HG02642 (cell line): ENCODE data around the gene NPIPB8.
"Not testable (repeated sequence)": the region's sequence is repeated elsewhere in the genome, so short reads cannot be mapped to it uniquely, and the experiment has no call there.

Experiments used
- ATAC-seq: cut with Tn5 transposase; IDR thresholded peaks from one replicate; pipeline ENCODE4 v1.9.1; 2021; ENCODE audit warnings: mild to moderate bottlenecking; ENCODE audit not compliant: unreplicated experiment, poor library complexity

Gene NPIPB8

DNA sequence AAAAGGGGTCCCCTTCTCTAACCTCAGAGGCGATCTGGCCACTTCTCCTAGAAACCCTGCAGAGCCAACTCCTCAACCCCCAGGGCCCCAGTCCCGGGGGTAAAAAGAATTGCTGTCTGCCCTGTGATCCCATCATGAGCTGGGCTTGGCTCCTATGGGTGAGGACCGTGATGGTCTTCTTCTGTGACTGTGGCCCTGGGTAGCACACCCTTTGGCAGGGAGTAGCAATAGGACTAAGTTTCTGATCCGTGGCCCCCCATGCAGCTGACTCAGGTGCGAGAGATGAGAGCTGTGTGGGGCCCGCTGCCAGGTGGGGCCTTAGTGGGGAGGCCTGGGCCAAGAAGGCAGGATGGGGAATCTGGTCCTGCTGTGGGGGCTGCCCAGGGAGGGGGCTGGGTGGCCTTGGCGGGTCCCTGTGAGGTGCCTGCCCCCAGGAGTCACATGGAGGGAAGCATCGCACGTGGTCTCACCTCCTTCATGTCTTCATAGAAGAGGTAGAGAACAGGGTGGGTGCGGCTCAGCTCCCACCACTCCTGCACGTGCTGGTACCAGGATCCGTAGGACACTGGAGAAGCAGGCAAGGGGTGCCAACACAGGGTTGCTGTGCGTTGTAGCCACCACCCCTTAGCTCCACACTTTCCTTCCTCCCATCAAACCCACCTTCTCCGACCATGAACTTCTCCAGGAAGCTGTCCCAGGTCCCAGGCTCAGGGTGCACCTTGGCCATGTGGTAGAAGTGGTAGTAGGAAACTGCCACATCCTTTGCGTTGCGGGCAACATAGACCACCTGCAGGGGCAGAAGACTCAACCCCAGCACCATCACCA is 31.4 kb upstream of the NPIPB8 start:
- ATAC-seq: no peak

DNA sequence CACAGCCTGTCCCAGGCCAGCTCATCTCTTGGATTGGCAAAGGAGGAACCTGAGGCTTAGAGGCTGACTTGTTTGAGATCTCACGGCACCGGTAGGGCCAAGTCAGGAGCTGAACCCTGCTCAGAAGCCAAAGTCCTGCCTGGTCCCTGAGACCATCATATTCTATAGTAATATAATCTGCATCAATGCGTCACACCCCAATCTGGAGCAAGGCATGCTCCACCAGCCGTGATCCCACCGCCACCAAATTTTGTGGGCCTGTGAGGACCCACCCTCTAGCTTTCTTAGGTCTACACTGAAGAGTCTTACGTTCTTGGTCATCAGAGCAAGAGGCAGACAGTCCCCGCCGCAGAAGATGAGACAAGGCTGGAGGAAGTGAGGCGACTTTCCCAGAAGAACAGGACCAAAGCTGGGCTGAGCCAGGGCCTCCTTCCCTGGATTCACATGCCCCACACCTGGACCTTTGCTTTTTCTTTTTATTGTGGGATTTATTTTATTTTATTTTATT is 30.7 kb upstream of the NPIPB8 start:
- no peak for ATAC-seq

DNA sequence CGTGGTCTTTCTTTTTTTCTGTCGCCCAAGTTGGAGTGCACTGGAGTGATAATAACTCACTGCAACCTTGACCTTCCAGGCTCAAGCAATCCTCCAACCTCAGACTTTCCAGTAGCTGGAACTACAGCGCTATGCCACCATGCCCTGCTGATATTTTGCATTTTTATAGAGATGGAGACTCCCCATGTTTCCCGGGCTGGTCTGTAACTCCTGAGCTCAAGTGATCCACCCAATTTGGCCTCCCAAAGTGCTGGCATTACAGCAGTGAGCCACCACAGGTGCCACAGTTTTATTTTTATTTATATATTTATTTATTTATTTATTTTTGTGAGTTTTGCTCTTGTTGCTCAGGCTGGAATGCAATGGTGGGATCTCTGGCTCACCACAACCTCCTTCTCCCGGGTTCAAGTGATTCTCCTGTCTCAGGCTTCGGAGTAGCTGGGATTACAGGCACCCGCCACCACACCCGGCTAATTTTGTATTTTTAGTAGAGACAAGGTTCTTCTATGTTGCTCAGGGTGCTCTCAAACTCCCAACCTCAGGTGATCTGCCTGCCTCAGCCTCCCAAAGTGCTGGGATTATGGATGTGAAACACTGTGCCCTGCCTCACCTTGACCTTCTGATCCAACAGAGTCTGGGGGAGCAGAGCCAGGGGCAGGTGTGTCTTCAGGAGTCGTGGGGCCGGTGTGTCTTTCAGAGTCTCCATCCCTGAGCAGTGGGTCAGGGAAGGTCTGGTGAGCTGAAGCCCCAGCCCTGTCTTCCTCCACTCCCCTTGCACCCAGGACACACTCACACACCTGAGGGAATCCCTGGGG is 30.0 kb upstream of the NPIPB8 start:
- ATAC-seq: not testable (repeated sequence)

DNA sequence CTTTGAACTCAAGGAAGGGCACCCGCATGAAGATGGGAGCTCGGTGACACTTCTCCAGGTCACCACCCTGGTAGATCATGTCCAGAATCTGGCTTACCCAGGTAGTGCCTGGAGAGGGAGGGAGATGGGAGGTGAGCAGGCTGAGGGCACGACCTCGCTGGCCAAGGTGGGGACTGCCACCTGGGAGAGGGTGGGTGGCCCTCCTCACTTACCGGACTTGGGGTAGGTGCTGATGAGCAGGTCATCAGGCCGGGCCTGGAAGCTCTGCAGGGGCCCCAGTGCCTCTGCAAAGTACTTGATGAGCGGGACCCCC is 29.4 kb upstream of the NPIPB8 start:
- not testable (repeated sequence) for ATAC-seq

DNA sequence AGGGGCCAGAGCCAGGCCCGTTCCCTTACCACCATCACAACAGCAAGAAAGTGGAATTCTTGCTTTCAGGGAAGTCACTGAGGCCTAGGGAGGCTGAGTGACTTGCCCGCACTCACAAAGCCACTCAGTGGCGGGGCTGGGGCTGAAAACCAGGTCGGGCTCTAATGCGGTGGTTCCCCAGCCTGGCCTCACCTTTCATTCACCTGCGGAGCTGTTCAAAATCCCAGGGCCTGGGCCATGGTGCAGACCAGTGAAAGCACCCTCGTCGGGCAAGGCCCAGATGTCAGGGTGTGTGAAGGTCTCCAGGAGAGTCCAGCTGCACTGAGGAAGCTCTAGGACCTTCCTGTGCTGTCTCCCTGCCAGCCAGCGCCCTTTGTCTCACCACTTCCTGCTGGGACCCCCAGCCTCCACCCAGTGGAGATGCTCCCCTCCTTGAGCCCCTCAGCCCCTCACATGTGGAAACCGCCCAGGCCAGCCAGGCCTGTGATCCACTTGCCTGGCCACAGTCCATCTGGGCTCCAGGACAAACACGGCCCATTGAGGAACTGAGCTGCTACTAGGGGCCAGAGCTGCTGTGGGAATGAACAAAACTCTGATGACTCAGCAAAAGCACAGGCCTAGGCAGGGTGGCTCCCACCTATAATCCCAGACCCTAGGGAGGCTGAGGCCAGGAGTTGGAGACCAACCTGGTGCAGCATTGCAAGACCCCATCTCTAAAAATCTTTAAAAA is 28.8 kb upstream of the NPIPB8 start:
- not testable (repeated sequence) for ATAC-seq

DNA sequence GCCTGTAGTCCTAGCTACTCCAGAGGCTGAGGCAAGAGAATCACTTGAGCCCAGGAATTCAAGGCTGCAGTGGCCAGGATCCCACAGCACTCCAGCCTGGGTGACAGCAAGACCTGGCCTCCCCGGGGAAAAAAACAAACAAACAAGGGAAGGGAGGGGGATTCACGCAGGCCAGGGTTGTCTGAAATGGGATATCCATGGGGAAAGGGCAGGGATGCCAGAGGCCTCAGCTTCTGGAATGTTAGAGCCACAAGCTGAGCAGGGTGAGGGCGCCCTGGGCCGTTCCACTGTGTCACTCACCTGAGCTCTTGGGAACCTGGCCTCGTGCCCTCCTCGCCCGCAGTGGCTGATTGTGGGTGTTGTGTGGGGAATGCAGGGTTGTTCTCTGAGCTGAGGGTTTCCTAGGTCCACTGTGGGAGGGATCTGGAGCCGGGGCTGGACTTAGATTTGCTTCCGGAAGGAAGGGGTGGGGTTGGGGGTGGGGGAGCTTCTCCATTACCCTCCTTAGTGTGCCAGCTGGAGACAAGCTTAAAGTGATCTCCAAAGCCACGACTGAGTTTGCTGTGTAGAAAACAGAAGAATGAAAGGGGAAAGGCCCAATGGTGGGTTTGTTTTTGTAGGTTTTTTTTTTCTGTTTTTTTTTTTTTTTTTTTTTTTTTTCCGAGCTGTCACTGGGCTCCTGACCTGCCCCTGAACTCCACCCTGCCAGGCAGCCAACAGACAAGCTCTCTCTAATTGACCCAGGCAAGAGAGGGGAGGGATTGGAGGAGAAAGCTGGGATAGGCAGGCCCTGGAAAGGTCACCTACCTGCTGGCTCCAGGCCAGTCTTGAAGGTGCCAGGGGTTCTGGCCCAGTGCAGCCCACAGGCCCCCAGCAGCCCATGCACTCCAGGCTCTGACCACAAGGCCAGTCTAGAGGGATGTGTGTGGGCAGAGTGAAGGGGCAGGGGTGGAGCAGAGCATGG is 28.0 kb upstream of the NPIPB8 start, which contains the start of gene SULT1A1:
Gene SULT1A1, minus strand, starts transcription at position 414 of the 964 bp plus-strand sequence. CDS start 1,189 bp downstream, outside the sequence.
- no peak for ATAC-seq

DNA sequence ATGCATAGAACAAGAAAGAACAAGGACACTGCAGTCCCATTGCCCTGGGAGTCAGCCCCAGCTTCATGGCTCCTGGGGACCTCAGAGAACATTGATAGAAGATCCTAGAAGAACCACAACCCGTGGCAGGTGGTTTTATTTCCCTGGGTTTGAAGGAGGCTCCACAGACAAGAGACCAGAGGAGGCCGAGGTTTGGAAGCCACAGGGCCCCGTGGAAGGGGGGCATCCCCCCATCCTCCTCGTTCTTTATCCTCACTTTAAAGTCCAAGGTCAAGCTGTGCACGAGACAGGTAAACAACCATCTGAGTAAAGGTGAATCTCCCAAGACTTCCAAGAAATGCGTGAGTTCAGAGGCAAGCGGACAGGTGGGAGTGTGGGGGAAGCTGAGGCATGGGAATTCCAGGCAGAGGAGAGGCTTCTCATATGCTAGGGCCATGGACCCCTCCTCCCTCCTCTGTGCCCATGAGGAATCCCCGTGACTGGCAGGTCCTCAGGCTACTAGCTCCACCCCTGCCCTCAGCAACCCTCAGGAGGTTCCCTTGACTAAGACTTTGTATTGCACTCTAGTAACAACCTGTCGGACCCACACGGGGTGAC is 27.2 kb upstream of the NPIPB8 start:
- no peak for ATAC-seq

DNA sequence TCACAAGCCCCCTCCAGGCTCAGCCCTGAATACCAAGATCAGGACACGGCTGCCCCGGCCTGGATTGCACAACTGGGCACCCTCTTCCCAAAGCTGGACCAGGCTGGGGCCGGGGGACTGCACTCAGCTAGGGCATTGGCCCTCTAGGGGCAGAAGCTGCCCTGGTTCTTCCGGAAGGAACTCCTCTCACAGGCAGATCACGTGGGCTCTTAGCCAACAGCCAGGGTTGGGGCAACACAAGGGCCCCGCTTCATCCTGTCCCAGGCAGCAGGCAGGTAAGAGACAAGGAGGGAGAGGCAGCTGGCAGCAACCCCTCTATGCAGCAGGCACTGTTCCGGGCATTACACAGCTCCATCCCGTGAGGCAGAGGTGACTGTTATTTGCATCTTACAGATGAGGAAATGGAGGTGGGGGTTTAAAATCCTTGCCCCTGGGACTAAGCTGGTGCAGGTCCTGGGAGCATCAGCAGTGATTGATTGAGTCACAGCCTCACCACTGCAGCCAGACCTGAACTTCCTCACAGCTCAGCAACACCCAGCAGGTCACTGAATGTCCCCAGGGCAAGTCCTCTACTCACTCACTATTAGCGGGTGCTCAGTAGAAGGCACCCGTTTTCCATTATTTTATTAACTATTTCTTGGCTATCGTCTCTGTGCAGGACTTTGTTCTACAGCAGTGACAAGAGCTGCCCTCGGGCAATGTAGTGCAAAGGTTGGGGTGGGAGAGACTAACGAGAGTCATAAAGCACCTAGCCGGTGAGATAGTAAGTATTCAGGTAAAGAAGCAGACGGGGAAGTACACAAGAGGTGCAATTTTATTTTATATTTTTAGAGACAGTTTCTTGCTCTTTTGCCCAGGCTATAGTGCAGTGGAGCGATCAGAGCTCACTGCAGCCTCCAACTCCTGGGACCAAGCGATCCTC is 25.2 kb upstream of the NPIPB8 start:
- ATAC-seq: peak; percentile 52

DNA sequence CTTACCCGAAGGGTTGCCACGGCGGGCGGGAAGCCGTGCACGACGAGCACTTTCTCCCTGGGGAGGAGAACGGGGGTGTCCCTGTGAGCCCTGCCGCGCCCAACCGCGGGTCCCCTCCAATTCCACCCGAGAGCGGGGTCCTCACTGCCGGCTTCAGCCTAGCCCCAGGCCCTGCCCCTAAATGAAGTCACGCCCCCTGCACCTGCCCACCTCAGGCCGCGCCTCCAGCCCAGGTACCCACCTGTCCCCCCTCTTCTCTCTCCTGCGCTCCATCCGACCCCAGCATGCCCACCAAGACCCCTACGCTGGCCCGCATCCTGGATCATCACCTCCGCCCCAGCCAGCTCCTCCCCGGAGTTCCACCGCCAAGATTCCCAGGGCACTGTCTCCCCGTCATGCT is 24.0 kb upstream of the NPIPB8 start:
- not testable (repeated sequence) for ATAC-seq

DNA sequence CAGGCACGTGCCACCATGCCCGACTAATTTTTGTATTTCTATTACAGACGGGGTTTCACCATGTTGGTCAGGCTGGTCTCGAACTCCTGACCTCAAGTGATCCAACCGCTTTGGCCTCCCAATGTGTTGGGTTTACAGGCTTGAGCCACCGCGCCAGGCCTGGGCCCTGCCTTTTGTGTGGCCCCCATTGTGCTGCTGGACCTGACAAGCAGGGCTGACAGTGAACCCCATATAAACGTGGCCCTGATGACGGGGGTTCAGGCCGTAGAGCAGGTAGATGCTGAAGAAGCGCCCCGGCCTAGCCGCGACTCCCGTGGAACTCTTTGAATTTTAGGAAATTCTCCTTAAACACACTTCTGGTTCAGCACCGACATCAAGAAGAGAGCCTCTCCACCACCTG is 23.3 kb upstream of the NPIPB8 start:
- ATAC-seq: not testable (repeated sequence)

DNA sequence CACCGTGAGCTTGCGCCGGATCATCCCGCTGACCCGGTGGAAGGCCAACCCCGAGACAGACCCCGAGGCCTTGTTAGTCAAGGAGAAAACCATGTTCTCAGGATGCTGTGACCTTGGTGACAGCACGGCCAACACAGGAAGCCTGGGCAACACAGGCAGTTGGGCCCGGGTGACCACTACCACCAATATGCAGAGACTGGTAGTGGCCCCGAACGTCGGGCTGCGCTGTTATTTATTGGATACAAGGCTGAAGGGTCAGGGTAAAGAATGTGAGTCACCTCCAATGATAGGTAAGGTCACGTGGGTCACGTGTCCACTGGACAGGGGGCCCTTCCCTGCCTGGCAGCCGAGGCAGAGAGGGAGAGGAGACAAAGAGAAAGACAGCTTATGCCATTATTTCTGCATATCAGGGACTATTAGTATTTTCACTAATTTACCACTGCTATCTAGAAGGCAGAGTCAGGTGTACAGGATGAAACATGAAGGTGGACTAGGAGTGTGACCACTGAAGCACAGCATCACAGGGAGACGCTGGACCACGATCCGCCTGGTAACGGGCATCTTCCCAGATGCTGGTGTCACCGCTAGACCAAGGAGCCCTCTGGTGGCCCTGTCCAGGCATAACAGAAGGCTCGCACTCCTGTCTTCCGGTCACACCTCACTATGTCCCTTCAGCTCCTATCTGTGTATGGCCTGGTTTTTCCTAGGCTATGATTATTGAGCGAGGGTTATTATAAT is 22.2 kb upstream of the NPIPB8 start:
- not testable (repeated sequence) for ATAC-seq

DNA sequence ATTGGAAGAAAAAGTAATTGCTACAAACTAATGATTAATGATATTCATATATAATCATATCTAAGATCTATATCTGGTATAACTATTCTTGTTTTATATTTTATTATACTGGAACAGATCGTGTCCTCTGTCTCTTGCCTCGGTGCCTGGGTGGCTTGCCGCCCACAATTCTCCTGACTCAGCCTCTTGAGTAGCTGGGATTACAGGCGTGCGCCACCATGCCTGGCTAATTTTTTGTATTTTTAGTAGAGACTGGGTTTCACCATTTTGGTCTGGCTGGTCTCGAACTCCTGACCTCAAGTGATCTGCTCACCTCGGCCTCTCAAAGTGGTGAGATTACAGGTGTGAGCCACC is 21.7 kb upstream of the NPIPB8 start:
- ATAC-seq: not testable (repeated sequence)

DNA sequence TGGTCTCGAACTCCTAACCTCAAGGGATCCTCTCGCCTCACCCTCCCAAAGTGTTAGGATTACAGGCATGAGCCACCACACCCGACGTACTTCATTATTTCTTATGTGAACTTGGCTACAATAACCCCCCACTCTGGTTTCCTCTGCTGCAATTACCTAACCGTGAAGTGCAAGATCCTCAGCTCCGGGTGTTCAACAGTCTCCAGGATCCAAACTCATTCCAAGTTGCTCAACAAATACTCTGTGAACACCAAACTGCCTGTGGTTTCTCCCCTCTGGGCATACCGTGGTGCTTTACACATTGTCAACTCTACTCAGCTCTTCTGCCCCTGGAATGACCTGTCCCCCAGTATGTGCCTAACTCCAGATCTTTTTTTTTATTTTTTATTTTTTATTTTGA is 21.2 kb upstream of the NPIPB8 start:
- no peak for ATAC-seq

DNA sequence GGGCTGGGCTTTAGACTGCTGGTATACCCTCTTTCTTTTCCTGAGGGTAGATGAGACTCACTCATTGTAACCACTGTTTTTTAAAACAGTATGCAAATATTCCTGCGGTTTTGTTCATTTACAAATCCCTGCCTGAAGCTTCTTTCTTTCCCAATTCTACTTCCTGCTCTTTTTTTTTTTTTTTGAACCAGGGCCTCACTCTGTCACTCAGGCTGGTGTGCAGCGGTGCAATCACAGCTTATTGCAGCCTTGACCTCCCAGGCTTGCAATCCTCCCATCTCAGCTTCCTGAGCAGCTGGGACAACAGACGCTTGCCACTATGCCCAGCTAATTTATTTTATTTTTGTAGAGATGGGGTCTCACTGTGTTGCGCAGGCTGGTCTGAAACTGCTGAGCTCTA is 20.0 kb upstream of the NPIPB8 start:
- ATAC-seq: no peak

DNA sequence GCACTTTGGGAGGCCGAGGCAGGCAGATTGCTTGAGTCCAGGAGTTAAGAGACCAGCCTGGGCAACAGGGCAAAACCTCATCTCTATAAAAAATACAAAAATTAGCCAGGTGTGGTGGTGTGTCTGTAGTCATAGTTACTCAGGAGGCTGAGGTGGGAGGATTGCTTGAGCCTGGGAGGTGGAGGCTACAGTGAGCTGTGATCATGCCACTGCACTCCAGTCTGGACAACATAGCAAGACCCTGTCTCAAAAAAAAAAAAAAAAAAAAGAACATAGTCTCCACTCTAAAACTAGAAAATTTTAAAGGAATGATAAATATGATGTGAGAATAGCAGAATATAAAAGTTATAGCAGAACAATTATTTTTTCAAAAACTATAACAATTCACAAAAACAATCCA is 17.5 kb upstream of the NPIPB8 start:
- not testable (repeated sequence) for ATAC-seq

DNA sequence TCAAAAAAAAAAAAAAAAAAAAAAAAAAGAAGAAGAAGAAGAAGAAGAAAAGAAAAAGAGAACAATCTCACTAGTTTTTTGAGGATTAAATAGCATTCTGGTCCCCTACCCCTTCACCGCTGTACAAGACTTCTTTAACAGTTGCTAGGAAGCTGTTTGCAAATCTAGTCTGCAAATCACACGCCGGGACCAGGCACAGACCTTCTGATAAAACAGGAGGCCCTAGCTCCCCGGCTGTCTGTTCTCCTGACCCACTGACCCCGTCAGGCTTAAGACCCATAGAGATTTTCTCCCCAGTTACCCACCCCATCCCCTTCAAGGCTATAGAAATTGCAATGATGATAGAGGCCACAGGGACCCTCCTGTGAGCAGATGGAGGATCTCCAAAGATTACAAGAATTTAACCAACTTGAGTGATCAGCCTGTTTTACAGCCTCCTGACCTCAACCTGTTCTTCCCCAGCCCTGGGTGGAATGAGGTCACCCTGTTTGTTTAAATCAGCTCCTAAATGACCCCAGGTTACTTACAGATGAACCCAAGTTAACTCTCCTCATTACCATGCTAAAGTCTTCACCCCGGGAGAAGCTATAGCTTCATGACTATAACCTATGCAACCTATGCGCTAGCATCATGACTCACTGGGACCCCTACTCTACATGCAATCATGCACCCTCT is 16.2 kb upstream of the NPIPB8 start:
- no peak for ATAC-seq
